ENCODE measurements around the gene TCF15. TPM values are rescaled to one million over a fixed set of nuclear protein-coding genes. Genes with fewer than 3 reads are reported as not detected.

The TCF15 gene
- total and polyA plus RNA-seq, 2 of the 13 experiments (the other 11 are each of a cell fraction or from before 2014, with no cell fraction given), result not detected

GRCh38 chr20:561437-562231, 48.5 kb downstream of the TCF15 start (continued):
- TF ChIP-seq ZNF251 (CRISPR knock-in tag; IDR thresholded peaks at IDR 0.05) (peak; percentile 26; the same call in 1 of the 2 replicates), THAP11 (CRISPR knock-in tag; IDR thresholded peaks at IDR 0.05) (peak; percentile 65), ZSCAN25 (CRISPR knock-in tag; IDR thresholded peaks at IDR 0.05) (peak; percentile 59), DMAP1 (CRISPR knock-in tag; IDR thresholded peaks at IDR 0.05) (0 out of 2 replicates have a peak, but pooled peaks have one; percentile 25), ZFP91 (CRISPR knock-in tag; IDR thresholded peaks at IDR 0.05; ENCODE audit: borderline replicate concordance) (peak; percentile 38; the same call in 1 of the 2 replicates), ZNF7 (CRISPR knock-in tag; IDR thresholded peaks at IDR 0.05) (no peak), NRL (CRISPR knock-in tag; IDR thresholded peaks at IDR 0.05; ENCODE audit: borderline replicate concordance) (0 out of 2 replicates have a peak, but pooled peaks have one; percentile 32), ZFP37 (CRISPR knock-in tag; IDR thresholded peaks at IDR 0.05; ENCODE audit: borderline replicate concordance) (peak; percentile 8; the same call in 1 of the 2 replicates), KLF9 (CRISPR knock-in tag; IDR thresholded peaks at IDR 0.05; ENCODE audit: low read depth) (no peak), ZSCAN12 (CRISPR knock-in tag; IDR thresholded peaks at IDR 0.05) (0 out of 2 replicates have a peak, but pooled peaks have one; percentile 15), MIXL1 (CRISPR knock-in tag; IDR thresholded peaks at IDR 0.05) (peak; percentile 87), ZSCAN9 (CRISPR knock-in tag; IDR thresholded peaks at IDR 0.05; ENCODE audit: borderline replicate concordance) (peak; percentile 63; the same call in 1 of the 2 replicates)
- TF ChIP-seq, protein P1, sequence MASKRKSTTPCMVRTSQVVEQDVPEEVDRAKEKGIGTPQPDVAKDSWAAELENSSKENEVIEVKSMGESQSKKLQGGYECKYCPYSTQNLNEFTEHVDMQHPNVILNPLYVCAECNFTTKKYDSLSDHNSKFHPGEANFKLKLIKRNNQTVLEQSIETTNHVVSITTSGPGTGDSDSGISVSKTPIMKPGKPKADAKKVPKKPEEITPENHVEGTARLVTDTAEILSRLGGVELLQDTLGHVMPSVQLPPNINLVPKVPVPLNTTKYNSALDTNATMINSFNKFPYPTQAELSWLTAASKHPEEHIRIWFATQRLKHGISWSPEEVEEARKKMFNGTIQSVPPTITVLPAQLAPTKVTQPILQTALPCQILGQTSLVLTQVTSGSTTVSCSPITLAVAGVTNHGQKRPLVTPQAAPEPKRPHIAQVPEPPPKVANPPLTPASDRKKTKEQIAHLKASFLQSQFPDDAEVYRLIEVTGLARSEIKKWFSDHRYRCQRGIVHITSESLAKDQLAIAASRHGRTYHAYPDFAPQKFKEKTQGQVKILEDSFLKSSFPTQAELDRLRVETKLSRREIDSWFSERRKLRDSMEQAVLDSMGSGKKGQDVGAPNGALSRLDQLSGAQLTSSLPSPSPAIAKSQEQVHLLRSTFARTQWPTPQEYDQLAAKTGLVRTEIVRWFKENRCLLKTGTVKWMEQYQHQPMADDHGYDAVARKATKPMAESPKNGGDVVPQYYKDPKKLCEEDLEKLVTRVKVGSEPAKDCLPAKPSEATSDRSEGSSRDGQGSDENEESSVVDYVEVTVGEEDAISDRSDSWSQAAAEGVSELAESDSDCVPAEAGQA (IDR thresholded peaks at IDR 0.05; ENCODE audit: low read depth), result no peak
- TF ChIP-seq, protein P1 (CRISPR knock-in tag; IDR thresholded peaks at IDR 0.05; ENCODE audit: borderline replicate concordance), result no peak
- TF ChIP-seq, protein P2, sequence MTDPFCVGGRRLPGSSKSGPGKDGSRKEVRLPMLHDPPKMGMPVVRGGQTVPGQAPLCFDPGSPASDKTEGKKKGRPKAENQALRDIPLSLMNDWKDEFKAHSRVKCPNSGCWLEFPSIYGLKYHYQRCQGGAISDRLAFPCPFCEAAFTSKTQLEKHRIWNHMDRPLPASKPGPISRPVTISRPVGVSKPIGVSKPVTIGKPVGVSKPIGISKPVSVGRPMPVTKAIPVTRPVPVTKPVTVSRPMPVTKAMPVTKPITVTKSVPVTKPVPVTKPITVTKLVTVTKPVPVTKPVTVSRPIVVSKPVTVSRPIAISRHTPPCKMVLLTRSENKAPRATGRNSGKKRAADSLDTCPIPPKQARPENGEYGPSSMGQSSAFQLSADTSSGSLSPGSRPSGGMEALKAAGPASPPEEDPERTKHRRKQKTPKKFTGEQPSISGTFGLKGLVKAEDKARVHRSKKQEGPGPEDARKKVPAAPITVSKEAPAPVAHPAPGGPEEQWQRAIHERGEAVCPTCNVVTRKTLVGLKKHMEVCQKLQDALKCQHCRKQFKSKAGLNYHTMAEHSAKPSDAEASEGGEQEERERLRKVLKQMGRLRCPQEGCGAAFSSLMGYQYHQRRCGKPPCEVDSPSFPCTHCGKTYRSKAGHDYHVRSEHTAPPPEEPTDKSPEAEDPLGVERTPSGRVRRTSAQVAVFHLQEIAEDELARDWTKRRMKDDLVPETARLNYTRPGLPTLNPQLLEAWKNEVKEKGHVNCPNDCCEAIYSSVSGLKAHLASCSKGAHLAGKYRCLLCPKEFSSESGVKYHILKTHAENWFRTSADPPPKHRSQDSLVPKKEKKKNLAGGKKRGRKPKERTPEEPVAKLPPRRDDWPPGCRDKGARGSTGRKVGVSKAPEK (CRISPR knock-in tag; IDR thresholded peaks at IDR 0.05; ENCODE audit: borderline replicate concordance), result no peak
- TF ChIP-seq, protein P3, sequence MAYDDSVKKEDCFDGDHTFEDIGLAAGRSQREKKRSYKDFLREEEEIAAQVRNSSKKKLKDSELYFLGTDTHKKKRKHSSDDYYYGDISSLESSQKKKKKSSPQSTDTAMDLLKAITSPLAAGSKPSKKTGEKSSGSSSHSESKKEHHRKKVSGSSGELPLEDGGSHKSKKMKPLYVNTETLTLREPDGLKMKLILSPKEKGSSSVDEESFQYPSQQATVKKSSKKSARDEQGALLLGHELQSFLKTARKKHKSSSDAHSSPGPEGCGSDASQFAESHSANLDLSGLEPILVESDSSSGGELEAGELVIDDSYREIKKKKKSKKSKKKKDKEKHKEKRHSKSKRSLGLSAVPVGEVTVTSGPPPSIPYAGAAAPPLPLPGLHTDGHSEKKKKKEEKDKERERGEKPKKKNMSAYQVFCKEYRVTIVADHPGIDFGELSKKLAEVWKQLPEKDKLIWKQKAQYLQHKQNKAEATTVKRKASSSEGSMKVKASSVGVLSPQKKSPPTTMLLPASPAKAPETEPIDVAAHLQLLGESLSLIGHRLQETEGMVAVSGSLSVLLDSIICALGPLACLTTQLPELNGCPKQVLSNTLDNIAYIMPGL (CRISPR knock-in tag; IDR thresholded peaks at IDR 0.05; ENCODE audit: borderline replicate concordance in 1 of 2, low read depth in 1 of 2), result peak; percentile 40 to 75; a peak in 3 of 4 replicates

All from HepG2 (cell line).